ENCODE results near the gene CCBE1.

The CCBE1 gene

GRCh38 chr18:59694824-59695223 lies 2.4 kb downstream of the CCBE1 start:
- no peak for FAIRE-seq
- no peak for TF ChIP-seq POLR2A (IDR thresholded peaks at IDR 0.05; ENCODE audit: low read depth, low read length)
- DNase-seq (ENCODE audit: insufficient read length) = no peak

GRCh38 chr18:59691996-59692395 lies 5.2 kb downstream of the CCBE1 start:
- FAIRE-seq (no peak), DNase-seq (ENCODE audit: insufficient read length) (no peak)
- no peak for TF ChIP-seq TAF1 (IDR thresholded peaks at IDR 0.05; ENCODE audit: borderline replicate concordance, low read depth, low read length)
- no peak for TF ChIP-seq POLR2AphosphoS5 (IDR thresholded peaks at IDR 0.05; ENCODE audit: low read depth, low read length)

GRCh38 chr18:59690996-59691395 lies 6.2 kb downstream of the CCBE1 start:
- FAIRE-seq = no peak
- no peak for DNase-seq (ENCODE audit: insufficient read length)
- no peak for TF ChIP-seq POLR2A (IDR thresholded peaks at IDR 0.05; ENCODE audit: low read depth, low read length)
- no peak for TF ChIP-seq POLR2AphosphoS5 (IDR thresholded peaks at IDR 0.05; ENCODE audit: low read depth, low read length)

- FAIRE-seq = no peak
- TF ChIP-seq POLR2A (IDR thresholded peaks at IDR 0.05; ENCODE audit: low read depth, low read length) = no peak
- TF ChIP-seq TAF1 (IDR thresholded peaks at IDR 0.05; ENCODE audit: borderline replicate concordance, low read depth, low read length) = no peak
- no peak for TF ChIP-seq POLR2AphosphoS5 (IDR thresholded peaks at IDR 0.05; ENCODE audit: low read depth, low read length)
- no peak for DNase-seq (ENCODE audit: insufficient read length)
These were observed 6.8 kb downstream of the CCBE1 start for GRCh38 chr18:59690186-59690982.

DNA sequence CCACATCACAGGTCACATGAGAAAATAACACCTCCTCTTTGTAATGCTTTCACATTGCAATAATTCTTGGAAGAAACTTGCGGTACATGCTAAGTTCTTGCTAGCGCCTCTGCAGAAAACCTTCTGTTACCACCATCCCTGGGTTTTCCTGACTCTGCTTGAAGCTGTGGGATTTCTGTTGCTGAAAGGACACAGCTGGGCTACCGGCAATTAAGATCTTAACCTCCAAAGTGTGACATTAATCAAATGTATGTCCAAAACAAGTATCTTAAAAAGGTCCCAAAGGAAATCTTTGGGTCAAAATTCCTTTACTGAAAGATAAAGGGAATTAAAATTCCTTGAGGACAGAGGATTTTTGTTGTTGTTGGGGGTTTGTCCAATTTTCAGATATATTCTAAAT lies 7.5 kb downstream of the CCBE1 start:
- FAIRE-seq (no peak), DNase-seq (ENCODE audit: insufficient read length) (no peak)
- TF ChIP-seq POLR2AphosphoS5 (IDR thresholded peaks at IDR 0.05; ENCODE audit: low read depth, low read length) = no peak
- TF ChIP-seq TAF1 (IDR thresholded peaks at IDR 0.05; ENCODE audit: borderline replicate concordance, low read depth, low read length) = no peak
- TF ChIP-seq POLR2A (IDR thresholded peaks at IDR 0.05; ENCODE audit: low read depth, low read length) = no peak

GRCh38 chr18:59686260-59686659 lies 11.0 kb downstream of the CCBE1 start:
- no peak for DNase-seq (ENCODE audit: insufficient read length)
- TF ChIP-seq POLR2AphosphoS5 (IDR thresholded peaks at IDR 0.05; ENCODE audit: low read depth, low read length) = no peak
- no peak for TF ChIP-seq POLR2A (IDR thresholded peaks at IDR 0.05; ENCODE audit: low read depth, low read length)
- TF ChIP-seq TAF1 (IDR thresholded peaks at IDR 0.05; ENCODE audit: borderline replicate concordance, low read depth, low read length) = no peak

DNA sequence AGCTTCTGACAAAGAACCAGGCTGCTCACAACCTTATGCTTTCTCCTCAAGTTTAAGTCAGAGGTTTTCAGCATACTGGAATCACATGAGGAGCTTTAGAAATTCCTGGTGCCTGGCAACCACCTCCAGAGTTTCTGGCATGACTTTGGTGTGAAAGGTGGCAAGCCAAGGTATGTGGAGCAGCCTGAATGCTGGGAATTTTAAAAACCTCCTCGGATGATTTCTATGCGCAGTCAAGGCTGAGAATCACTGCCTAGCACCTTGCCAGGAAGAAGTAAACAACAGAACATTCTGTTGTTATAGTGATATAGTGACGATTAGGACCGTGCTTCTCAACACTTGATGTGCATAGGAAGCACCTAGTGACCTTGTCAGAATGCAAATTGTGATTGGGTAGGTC lies 11.7 kb downstream of the CCBE1 start:
- TF ChIP-seq TAF1 (IDR thresholded peaks at IDR 0.05; ENCODE audit: borderline replicate concordance, low read depth, low read length) = no peak
- TF ChIP-seq POLR2AphosphoS5 (IDR thresholded peaks at IDR 0.05; ENCODE audit: low read depth, low read length) = no peak
- no peak for TF ChIP-seq POLR2A (IDR thresholded peaks at IDR 0.05; ENCODE audit: low read depth, low read length)
- no peak for FAIRE-seq

More at GRCh38 chr18:59686260-59686659, 11.0 kb downstream of the CCBE1 start:
- FAIRE-seq = no peak

DNA sequence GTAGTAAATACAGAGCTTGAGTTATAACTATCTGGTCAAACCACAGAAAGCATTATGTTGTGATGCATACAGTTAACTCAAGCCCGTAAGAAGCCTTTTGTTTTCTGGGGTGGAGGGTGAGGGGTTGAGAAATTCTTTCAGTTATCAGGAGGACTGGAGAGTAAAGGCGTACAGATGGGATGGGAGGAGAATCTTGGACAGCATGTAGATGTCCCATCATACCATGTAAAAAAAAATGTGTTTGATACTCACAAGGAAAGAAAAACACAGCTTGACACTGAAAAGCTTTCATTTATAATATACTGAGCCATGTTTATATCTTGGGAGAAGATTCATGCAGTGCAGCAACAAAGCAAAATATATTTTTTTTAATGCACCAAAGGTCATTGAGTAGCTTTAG lies 12.4 kb downstream of the CCBE1 start:
- TF ChIP-seq POLR2A (IDR thresholded peaks at IDR 0.05; ENCODE audit: low read depth, low read length) (no peak), TAF1 (IDR thresholded peaks at IDR 0.05; ENCODE audit: borderline replicate concordance, low read depth, low read length) (no peak), POLR2AphosphoS5 (IDR thresholded peaks at IDR 0.05; ENCODE audit: low read depth, low read length) (no peak)
- DNase-seq (ENCODE audit: insufficient read length) (no peak), FAIRE-seq (no peak)

More for the DNA sequence above, 11.7 kb downstream of the CCBE1 start:
- no peak for DNase-seq (ENCODE audit: insufficient read length)

DNA sequence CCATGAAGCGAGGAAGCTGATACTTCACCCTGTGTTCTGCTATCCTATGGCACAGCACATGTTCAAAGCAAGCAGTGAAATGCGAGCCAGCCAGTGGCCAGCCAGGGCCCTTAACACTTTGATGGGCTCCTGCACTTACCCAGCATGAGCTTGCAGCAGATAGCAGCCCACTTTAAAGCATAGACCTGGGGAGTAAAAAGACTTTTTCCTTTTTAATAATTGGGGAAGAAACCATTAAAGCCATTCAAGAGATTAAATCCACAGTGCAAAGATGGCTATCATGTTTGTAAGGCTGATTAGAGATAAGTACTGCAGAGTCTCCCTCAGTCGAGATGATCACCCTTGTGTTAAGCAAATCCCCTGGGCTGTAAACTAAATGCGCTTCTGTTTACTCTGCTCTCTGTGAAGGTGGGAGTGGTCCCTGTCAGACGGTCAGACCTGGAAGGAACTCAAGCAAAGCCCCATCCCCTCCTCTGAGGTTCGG lies 15.7 kb downstream of the CCBE1 start:
- TF ChIP-seq TAF1 (IDR thresholded peaks at IDR 0.05; ENCODE audit: borderline replicate concordance, low read depth, low read length) (no peak), POLR2A (IDR thresholded peaks at IDR 0.05; ENCODE audit: low read depth, low read length) (no peak), POLR2AphosphoS5 (IDR thresholded peaks at IDR 0.05; ENCODE audit: low read depth, low read length) (no peak)
- FAIRE-seq = no peak
- DNase-seq (ENCODE audit: insufficient read length) = no peak

- FAIRE-seq (no peak), DNase-seq (ENCODE audit: insufficient read length) (no peak)
- no peak for TF ChIP-seq POLR2A (IDR thresholded peaks at IDR 0.05; ENCODE audit: low read depth, low read length)
- no peak for TF ChIP-seq TAF1 (IDR thresholded peaks at IDR 0.05; ENCODE audit: borderline replicate concordance, low read depth, low read length)
- TF ChIP-seq POLR2AphosphoS5 (IDR thresholded peaks at IDR 0.05; ENCODE audit: low read depth, low read length) = no peak
These were observed 16.2 kb downstream of the CCBE1 start for GRCh38 chr18:59681051-59681450.

DNA sequence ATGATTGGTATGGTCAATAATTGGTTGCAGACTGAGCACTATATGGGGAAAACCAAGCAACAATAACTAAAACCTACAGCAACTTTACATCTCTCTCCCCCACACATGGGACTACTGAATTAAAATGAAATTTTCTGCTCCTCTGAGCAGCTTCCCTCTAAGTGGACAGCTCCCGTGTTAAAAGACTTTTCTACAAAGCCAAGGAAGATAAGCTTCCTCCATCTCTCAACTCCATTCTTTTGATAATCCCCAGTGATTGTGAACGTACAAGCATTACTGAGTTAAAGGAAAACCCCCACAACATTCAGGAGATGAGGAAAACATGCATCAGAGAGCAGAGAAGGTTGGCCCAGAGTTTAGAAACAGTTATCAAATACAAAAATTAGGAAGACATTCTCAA lies 21.9 kb downstream of the CCBE1 start:
- no peak for FAIRE-seq
- DNase-seq (ENCODE audit: insufficient read length) = no peak
- TF ChIP-seq POLR2AphosphoS5 (IDR thresholded peaks at IDR 0.05; ENCODE audit: low read depth, low read length) = no peak
- no peak for TF ChIP-seq POLR2A (IDR thresholded peaks at IDR 0.05; ENCODE audit: low read depth, low read length)
- TF ChIP-seq TAF1 (IDR thresholded peaks at IDR 0.05; ENCODE audit: borderline replicate concordance, low read depth, low read length) = no peak

GRCh38 chr18:59674903-59675270 lies 22.3 kb downstream of the CCBE1 start:
- TF ChIP-seq POLR2A (IDR thresholded peaks at IDR 0.05; ENCODE audit: low read depth, low read length) (no peak), TAF1 (IDR thresholded peaks at IDR 0.05; ENCODE audit: borderline replicate concordance, low read depth, low read length) (no peak), POLR2AphosphoS5 (IDR thresholded peaks at IDR 0.05; ENCODE audit: low read depth, low read length) (no peak)
- DNase-seq (ENCODE audit: insufficient read length) (no peak), FAIRE-seq (no peak)

All from GM12892 (cell line).